Gastrocnemius medialis (tissue), 4 donors: Measurements from ENCODE around the gene ZNF580. TPM values are rescaled to one million over a fixed set of nuclear protein-coding genes. Genes with fewer than 3 reads are reported as not detected.

ENCODE experiments used
- ATAC-seq, 2 donors: fragments of 150-250 bp; one replicate each; pipeline ENCODE4 v1.9.1; 2016
- DNase-seq, 2 donors: peaks; one replicate each; pipeline ENCODE4 v3.0.0-alpha.2; 2019
- H3K27ac ChIP-seq, 4 donors: fragments of 200-600 bp; sonication (generic); 1 replicate in 1 of 4; 2 replicates in 3 of 4; pipeline ENCODE4 v1.5.1; 2016 to 2018; ENCODE audit warnings: mild to moderate bottlenecking in 2 of 4, moderate library complexity in 1 of 4
- H3K27me3 ChIP-seq, 3 donors: fragments of 200-600 bp; sonication (generic) in 2 of 3; 1 replicate in 1 of 3; 2 replicates in 2 of 3; pipeline versions ENCODE4 v1.5.1 to v1.6.0; 2016 to 2019; ENCODE audit warnings: mild to moderate bottlenecking in 1 of 3, moderate library complexity in 1 of 3
- H3K36me3 ChIP-seq, 2 donors: fragments of 200-600 bp; sonication (generic) in 1 of 2; one replicate each; pipeline ENCODE4 v1.5.1; 2017 to 2018
- H3K4me1 ChIP-seq, 2 donors: fragments of 200-600 bp; sonication (generic) in 1 of 2; one replicate each; pipeline ENCODE4 v1.5.1; 2016 to 2017; ENCODE audit warnings: mild to moderate bottlenecking in 2 of 2
- H3K4me3 ChIP-seq, 4 donors: fragments of 200-600 bp; sonication (generic) in 3 of 4; 1 replicate in 1 of 4; 2 replicates in 3 of 4; pipeline ENCODE4 v1.5.1; 2016 to 2019; ENCODE audit warnings: mild to moderate bottlenecking in 2 of 4
- H3K9me3 ChIP-seq, 3 donors: fragments of 200-600 bp; sonication (generic) in 2 of 3; 1 replicate in 1 of 3; 2 replicates in 2 of 3; pipeline ENCODE4 v1.5.1; 2016 to 2019
- CTCF ChIP-seq, 5 experiments: fragments of 450-650 bp in 3 of 5; fragments of 200-600 bp in 2 of 5; sonication (generic) in 2 of 5; IDR thresholded peaks in 4 of 5; conservative IDR thresholded peaks in 1 of 5; 1 replicate in 4 of 5; 2 replicates in 1 of 5; pipeline ENCODE4 v1.5.1; 2016 to 2019; ENCODE audit warnings: antibody characterized with exemption in 5 of 5, mild to moderate bottlenecking in 3 of 5, moderate library complexity in 3 of 5
- POLR2A ChIP-seq, 2 donors: fragments of 450-650 bp; IDR thresholded peaks; one replicate each; pipeline ENCODE4 v1.6.1; 2017; ENCODE audit warnings: antibody characterized with exemption in 2 of 2, mild to moderate bottlenecking in 2 of 2, moderate library complexity in 2 of 2
- in situ Hi-C, 4 donors: fragments of 200-750 bp; cut with MboI; loops; one replicate each; pipeline versions ENCODE4 v1.15.0 to v1.8.0; 2017; ENCODE audit warnings: low sequenced_read_pairs in 4 of 4
- intact Hi-C: fragments of 100-400 bp; cut with DNase I; formaldehyde crosslinking; loops from one replicate; pipeline ENCODE4 v1.15.1; 2023; ENCODE audit warnings: low total_unique reads
- total RNA-seq, 4 donors: library from RNA; depleted of rRNA; stranded (reverse); fragments of >200 nt; gene quantifications; one replicate each; pipeline versions ENCODE4 v1.1.0 to v1.2.3, GENCODE V29; 2016

ZNF580 gene
- total RNA-seq, 4 donors from 2014 or later: 1.5 to 12.3 (median 7.2) TPM

GRCh38 chr19:55670280-55671053 is 29.7 kb downstream of the ZNF580 start:
- H3K9me3 ChIP-seq: no peaks in the 10 kb centered on the region
- intact Hi-C loops (no loop called here), in situ Hi-C loops (no loop called here)
- peaks cover 4 to 8% of the 10 kb centered on the region in 2 donors for H3K4me1 ChIP-seq
- peaks cover 0 to 57% of the 10 kb centered on the region in 2 donors for H3K36me3 ChIP-seq
- no peak for ATAC-seq
- TF ChIP-seq CTCF (IDR thresholded peaks at IDR 0.05 in 4 of 5, conservative IDR thresholded peaks at IDR 0.05 in 1 of 5) (no peak), POLR2A (IDR thresholded peaks at IDR 0.05) (no peak)
- no peaks in the 10 kb centered on the region for H3K27me3 ChIP-seq
- no peak for DNase-seq
- no peak overlapping the region for H3K4me3 ChIP-seq
- no peak overlapping the region for H3K27ac ChIP-seq

GRCh38 chr19:55671054-55671378 is 30.2 kb downstream of the ZNF580 start:
- no peak for DNase-seq
- Histone ChIP-seq H3K4me3 (no peak overlapping the region), H3K36me3 (peaks cover 0 to 52% of the 10 kb centered on the region in 2 donors), H3K27ac (no peak overlapping the region), H3K9me3 (no peaks in the 10 kb centered on the region), H3K4me1 (peaks cover 8 to 13% of the 10 kb centered on the region in 2 donors), H3K27me3 (no peaks in the 10 kb centered on the region)
- ATAC-seq: no peak
- in situ Hi-C loops (no loop called here), intact Hi-C loops (no loop called here)
- no peak for TF ChIP-seq CTCF (IDR thresholded peaks at IDR 0.05 in 4 of 5, conservative IDR thresholded peaks at IDR 0.05 in 1 of 5)
- TF ChIP-seq POLR2A (IDR thresholded peaks at IDR 0.05): no peak

DNA sequence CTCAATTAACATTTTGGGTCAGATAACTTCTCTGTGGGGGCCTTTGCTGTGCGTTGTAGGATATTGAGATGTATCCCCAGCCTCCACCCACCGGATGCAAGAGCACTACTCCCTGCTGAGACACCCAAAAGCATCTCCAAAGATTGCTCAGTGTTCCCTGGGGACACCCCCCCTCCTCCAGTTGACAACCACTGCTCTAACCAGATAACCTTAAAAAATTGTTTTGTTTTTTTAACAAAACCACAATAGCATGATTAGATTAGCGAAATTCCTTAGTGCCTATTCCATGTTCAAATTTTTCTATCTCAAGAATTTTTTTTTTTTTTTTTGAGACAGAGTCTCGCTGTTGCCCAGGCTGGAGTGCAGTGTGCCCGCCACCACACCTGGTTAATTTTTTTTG is 31.6 kb downstream of the ZNF580 start:
- no peak for TF ChIP-seq POLR2A (IDR thresholded peaks at IDR 0.05)
- no peak for TF ChIP-seq CTCF (IDR thresholded peaks at IDR 0.05 in 4 of 5, conservative IDR thresholded peaks at IDR 0.05 in 1 of 5)
- Histone ChIP-seq H3K4me1 (peaks cover 22 to 26% of the 10 kb centered on the region in 2 donors), H3K36me3 (peaks cover 0 to 39% of the 10 kb centered on the region in 2 donors), H3K9me3 (no peaks in the 10 kb centered on the region), H3K27ac (no peak overlapping the region), H3K27me3 (no peaks in the 10 kb centered on the region), H3K4me3 (no peak overlapping the region)
- DNase-seq (no peak), ATAC-seq (no peak)
- in situ Hi-C loops (no loop called here), intact Hi-C loops (no loop called here)

GRCh38 chr19:55673465-55673864 is 32.7 kb downstream of the ZNF580 start:
- no peak for DNase-seq
- in situ Hi-C loops (no loop called here), intact Hi-C loops (no loop called here)
- H3K9me3 ChIP-seq: no peaks in the 10 kb centered on the region
- H3K4me3 ChIP-seq: no peak overlapping the region
- peaks cover 0 to 33% of the 10 kb centered on the region in 2 donors for H3K36me3 ChIP-seq
- no peak overlapping the region for H3K27ac ChIP-seq
- H3K4me1 ChIP-seq: peaks cover 27 to 36% of the 10 kb centered on the region in 2 donors
- ATAC-seq: no peak
- no peaks in the 10 kb centered on the region for H3K27me3 ChIP-seq
- TF ChIP-seq POLR2A (IDR thresholded peaks at IDR 0.05) (no peak), CTCF (IDR thresholded peaks at IDR 0.05 in 4 of 5, conservative IDR thresholded peaks at IDR 0.05 in 1 of 5) (no peak)
